GM23338 (cell line): ENCODE measurements around the gene ZNF26.

ENCODE experiments used
- CREB1 ChIP-seq: fragments of 250-450 bp; sonication (Bioruptor Pico); IDR thresholded peaks from 2 replicates; pipeline ENCODE4 v1.5.0; 2020; ENCODE audit warnings: low read depth, mild to moderate bottlenecking, moderate library complexity
- CTCF ChIP-seq, 2 experiments: fragments of 200-600 bp in 1 of 2; sonication (generic) in 1 of 2; conservative IDR thresholded peaks; 2 replicates each; pipeline versions ENCODE4 v1.5.1 to v1.6.1; 2016 to 2017; ENCODE audit warnings: antibody characterized with exemption in 2 of 2, low read depth in 2 of 2, mild to moderate bottlenecking in 2 of 2, moderate library complexity in 1 of 2
- ETS1 ChIP-seq: IDR thresholded peaks from 2 replicates; pipeline ENCODE4 v1.6.1; 2016; ENCODE audit warnings: antibody characterized with exemption
- EZH2 ChIP-seq: fragments of 200-600 bp; sonication (generic); IDR thresholded peaks from one replicate; pipeline ENCODE4 v1.8.0; 2017; ENCODE audit warnings: antibody characterized with exemption, mild to moderate bottlenecking, low read depth; ENCODE audit not compliant: unreplicated experiment
- EZH2phosphoT487 ChIP-seq: fragments of 200-600 bp; sonication (generic); IDR thresholded peaks from one replicate; pipeline ENCODE4 v1.8.1; 2018; ENCODE audit warnings: antibody characterized with exemption; ENCODE audit not compliant: unreplicated experiment
- JUNB ChIP-seq: IDR thresholded peaks from one replicate; pipeline ENCODE4 v1.6.1; 2016; ENCODE audit warnings: antibody characterized with exemption; ENCODE audit not compliant: unreplicated experiment
- NANOG ChIP-seq: IDR thresholded peaks from 2 replicates; pipeline ENCODE4 v1.6.1; 2016; ENCODE audit warnings: antibody characterized with exemption, borderline replicate concordance
- POLR2AphosphoS5 ChIP-seq: IDR thresholded peaks from 2 replicates; pipeline ENCODE4 v1.6.1; 2016; ENCODE audit warnings: antibody characterized with exemption, low read depth
- REST ChIP-seq: IDR thresholded peaks from one replicate; pipeline ENCODE4 v1.6.1; 2018; ENCODE audit warnings: antibody characterized with exemption; ENCODE audit not compliant: unreplicated experiment
- STAT1 ChIP-seq: IDR thresholded peaks from one replicate; pipeline ENCODE4 v1.6.1; 2016; ENCODE audit warnings: antibody characterized with exemption; ENCODE audit not compliant: unreplicated experiment
- ZNF114 ChIP-seq: fragments of 250-450 bp; sonication (Bioruptor Pico); IDR thresholded peaks from 2 replicates; pipeline ENCODE4 v1.5.0; 2020; ENCODE audit warnings: mild to moderate bottlenecking, moderate library complexity
- ZNF462 ChIP-seq: fragments of 250-450 bp; sonication (Bioruptor Pico); IDR thresholded peaks from 2 replicates; pipeline ENCODE4 v1.5.0; 2020; ENCODE audit warnings: mild to moderate bottlenecking, moderate library complexity

- TF ChIP-seq CTCF (conservative IDR thresholded peaks at IDR 0.05; ENCODE audit: low read depth in 2 of 2), result no peak
- TF ChIP-seq STAT1, result no peak
- TF ChIP-seq EZH2phosphoT487, result no peak
- no peak for TF ChIP-seq EZH2
- TF ChIP-seq REST, result no peak
- TF ChIP-seq POLR2AphosphoS5, result no peak
- no peak for TF ChIP-seq NANOG
- no peak for TF ChIP-seq JUNB
- no peak for TF ChIP-seq ETS1
- TF ChIP-seq ZNF114, result no peak
- no peak for TF ChIP-seq CREB1 (CRISPR knock-in tag)
- no peak for TF ChIP-seq ZNF462
Measured at GRCh38 chr12:133010657-133011297, 24.6 kb downstream of the ZNF26 start.
